Upper lobe of left lung (tissue), 4 donors: ENCODE results near the gene ZNF674.

Experiments
- EP300 ChIP-seq, 4 donors: sonication (generic); formaldehyde crosslinking; IDR thresholded peaks; one replicate each; pipeline ENCODE4 v1.5.1; 2017; ENCODE audit warnings: antibody characterized with exemption in 4 of 4, control low read depth in 2 of 4
- POLR2A ChIP-seq, 4 donors: fragments of 450-650 bp; IDR thresholded peaks; one replicate each; pipeline ENCODE4 v1.5.1; 2016 to 2017; ENCODE audit warnings: antibody characterized with exemption in 4 of 4, mild to moderate bottlenecking in 2 of 4
- POLR2AphosphoS5 ChIP-seq, 2 donors: sonication (generic); formaldehyde crosslinking; IDR thresholded peaks; one replicate each; pipeline ENCODE4 v1.5.1; 2017; ENCODE audit warnings: antibody characterized with exemption in 2 of 2
- TF ChIP-seq, protein P1 (sequence below), 6 experiments: fragments of 450-650 bp in 4 of 6; fragments of 200-600 bp in 2 of 6; sonication (generic) in 2 of 6; IDR thresholded peaks; one replicate each; pipeline ENCODE4 v1.5.1; 2016 to 2019; ENCODE audit warnings: antibody characterized with exemption in 6 of 6

DNA sequence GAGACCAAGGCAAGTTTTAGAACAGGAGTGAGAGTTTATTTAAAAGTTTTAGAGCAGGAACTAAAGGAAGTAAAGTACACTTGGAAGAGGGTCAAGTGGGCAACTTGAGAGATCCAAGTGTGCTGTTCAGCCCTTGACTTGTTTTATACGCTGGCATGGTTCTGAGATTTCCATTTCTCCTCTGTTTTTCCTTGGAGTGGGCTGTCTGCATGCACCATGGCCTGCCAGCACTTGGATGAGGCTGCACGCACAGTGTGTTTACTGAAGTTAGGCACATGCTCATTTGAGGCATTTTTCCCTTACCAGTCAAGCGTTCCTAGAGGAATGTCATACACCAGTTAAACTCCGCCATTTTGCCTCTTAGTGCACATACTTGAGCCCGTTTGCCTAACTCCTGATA lies 8.7 kb upstream of the ZNF674 start:
- TF ChIP-seq, protein P1, sequence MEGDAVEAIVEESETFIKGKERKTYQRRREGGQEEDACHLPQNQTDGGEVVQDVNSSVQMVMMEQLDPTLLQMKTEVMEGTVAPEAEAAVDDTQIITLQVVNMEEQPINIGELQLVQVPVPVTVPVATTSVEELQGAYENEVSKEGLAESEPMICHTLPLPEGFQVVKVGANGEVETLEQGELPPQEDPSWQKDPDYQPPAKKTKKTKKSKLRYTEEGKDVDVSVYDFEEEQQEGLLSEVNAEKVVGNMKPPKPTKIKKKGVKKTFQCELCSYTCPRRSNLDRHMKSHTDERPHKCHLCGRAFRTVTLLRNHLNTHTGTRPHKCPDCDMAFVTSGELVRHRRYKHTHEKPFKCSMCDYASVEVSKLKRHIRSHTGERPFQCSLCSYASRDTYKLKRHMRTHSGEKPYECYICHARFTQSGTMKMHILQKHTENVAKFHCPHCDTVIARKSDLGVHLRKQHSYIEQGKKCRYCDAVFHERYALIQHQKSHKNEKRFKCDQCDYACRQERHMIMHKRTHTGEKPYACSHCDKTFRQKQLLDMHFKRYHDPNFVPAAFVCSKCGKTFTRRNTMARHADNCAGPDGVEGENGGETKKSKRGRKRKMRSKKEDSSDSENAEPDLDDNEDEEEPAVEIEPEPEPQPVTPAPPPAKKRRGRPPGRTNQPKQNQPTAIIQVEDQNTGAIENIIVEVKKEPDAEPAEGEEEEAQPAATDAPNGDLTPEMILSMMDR (IDR thresholded peaks at IDR 0.05), result no peak
- TF ChIP-seq POLR2AphosphoS5 (IDR thresholded peaks at IDR 0.05) (no peak), EP300 (IDR thresholded peaks at IDR 0.05) (no peak), POLR2A (IDR thresholded peaks at IDR 0.05) (no peak)
